Activated CD8-positive, alpha-beta memory T cell treated with anti-CD3 and anti-CD28 coated beads, Interleukin-2, amount 50 U/mL, for 1 hour (primary cell): ENCODE results near the gene STK38L.

Experiments
- DNase-seq: peaks from one replicate; pipeline ENCODE4 v3.0.0-alpha.2; 2020; ENCODE audit errors: extremely low read depth

Gene STK38L

GRCh38 chr12:27345376-27345775, 101.3 kb downstream of the STK38L start:
- no peak for DNase-seq

DNA sequence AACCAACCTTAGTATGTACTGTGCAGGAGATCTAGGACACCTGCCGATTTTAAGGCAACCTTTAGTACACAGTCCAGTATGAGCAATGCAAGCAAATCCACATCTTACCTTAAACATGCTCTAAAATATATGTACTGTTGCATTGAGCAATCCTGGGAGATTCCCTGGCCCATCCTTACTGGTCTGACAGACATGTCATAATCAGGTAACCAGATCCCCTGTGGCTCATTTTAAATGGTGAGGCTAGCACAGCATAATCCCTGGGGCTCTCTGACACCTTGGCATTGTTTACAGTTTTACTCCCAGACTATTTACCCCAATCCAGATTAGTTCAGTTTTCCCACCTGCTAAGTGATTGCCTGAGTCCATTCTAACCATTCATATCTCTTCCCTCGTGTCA, 103.7 kb downstream of the STK38L start:
- DNase-seq, result no peak

DNA sequence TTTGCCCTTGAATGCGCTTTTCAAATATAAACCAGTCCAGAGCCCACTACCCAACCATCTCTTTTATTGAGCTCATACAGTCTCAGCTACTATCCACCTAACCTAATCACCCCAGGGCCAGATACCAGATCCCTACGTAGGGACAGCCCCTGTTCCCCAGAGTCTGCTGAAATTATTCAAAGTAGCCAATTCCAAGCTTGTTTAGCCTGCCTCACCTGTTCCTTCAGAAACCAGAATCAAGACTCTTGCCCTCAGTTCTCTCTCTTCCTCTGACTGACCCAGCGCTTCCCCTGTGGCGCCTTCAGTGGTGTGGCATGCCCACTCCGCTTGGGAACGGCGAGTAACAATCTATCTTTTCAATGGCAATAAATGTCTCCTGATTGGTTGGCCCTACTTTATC, 107.4 kb downstream of the STK38L start:
- DNase-seq, result no peak

- no peak for DNase-seq
Observed at GRCh38 chr12:27355486-27355885, 111.4 kb downstream of the STK38L start.

GRCh38 chr12:27355979-27356378, 111.9 kb downstream of the STK38L start:
- no peak for DNase-seq

GRCh38 chr12:27359578-27360340, 115.7 kb downstream of the STK38L start:
- no peak for DNase-seq

GRCh38 chr12:27361372-27361771, 117.3 kb downstream of the STK38L start:
- no peak for DNase-seq

DNA sequence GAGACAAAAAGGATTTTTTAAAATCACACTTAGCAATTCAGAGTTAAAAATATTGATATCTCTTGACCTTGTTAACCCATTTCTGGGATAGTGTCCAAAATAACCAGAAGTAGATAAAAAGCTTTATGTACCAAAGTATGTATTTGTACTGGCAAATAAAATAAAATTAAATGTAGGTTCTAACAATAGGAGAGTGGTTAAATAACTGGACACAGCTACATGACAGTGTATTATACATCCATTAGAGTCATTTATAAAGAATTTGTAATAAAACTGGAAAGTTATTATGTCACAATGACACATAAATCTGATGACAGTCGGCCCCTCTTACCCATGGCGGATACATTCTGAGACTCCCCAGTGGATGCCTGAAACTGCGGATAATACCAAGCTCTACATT, 122.5 kb downstream of the STK38L start:
- DNase-seq, result no peak

GRCh38 chr12:27367078-27367477, 123.0 kb downstream of the STK38L start:
- no peak for DNase-seq
